ENCODE results near the gene AMER2.
"Not testable (repeated sequence)": the region's sequence is repeated elsewhere in the genome, so short reads cannot be mapped to it uniquely, and the experiment has no call there.

Gene AMER2

GRCh38 chr13:25181597-25181996 lies 9.5 kb upstream of the AMER2 start:
- DNase-seq (ENCODE audit: low read depth), result no peak

- no peak for DNase-seq (ENCODE audit: low read depth)
Observed at GRCh38 chr13:25180775-25181537, 8.9 kb upstream of the AMER2 start.

GRCh38 chr13:25179832-25180774 lies 8.0 kb upstream of the AMER2 start:
- no peak for DNase-seq (ENCODE audit: low read depth)

- no peak for DNase-seq (ENCODE audit: low read depth)
Observed at GRCh38 chr13:25179011-25179410, 6.9 kb upstream of the AMER2 start.

GRCh38 chr13:25178070-25178469 lies 6.0 kb upstream of the AMER2 start:
- no peak for DNase-seq (ENCODE audit: low read depth)

GRCh38 chr13:25177636-25178035 lies 5.5 kb upstream of the AMER2 start:
- DNase-seq (ENCODE audit: low read depth), result no peak

- no peak for DNase-seq (ENCODE audit: low read depth)
Observed at GRCh38 chr13:25177012-25177411, 4.9 kb upstream of the AMER2 start.

- no peak for DNase-seq (ENCODE audit: low read depth)
Observed at GRCh38 chr13:25175431-25175830, 3.3 kb upstream of the AMER2 start.

GRCh38 chr13:25175026-25175425 lies 2.9 kb upstream of the AMER2 start:
- no peak for DNase-seq (ENCODE audit: low read depth)

- DNase-seq (ENCODE audit: low read depth), result no peak
Observed at GRCh38 chr13:25174304-25174703, 2.2 kb upstream of the AMER2 start.

GRCh38 chr13:25172303-25172630 lies 179 bp upstream of the AMER2 start:
- DNase-seq (ENCODE audit: low read depth), result no peak

GRCh38 chr13:25171170-25171516 lies 945 bp downstream of the AMER2 start:
- DNase-seq (ENCODE audit: low read depth), result no peak

GRCh38 chr13:25170554-25171111 lies 1.5 kb downstream of the AMER2 start:
- DNase-seq (ENCODE audit: low read depth), result no peak

- DNase-seq (ENCODE audit: low read depth), result no peak
Observed at GRCh38 chr13:25169951-25170553, 2.0 kb downstream of the AMER2 start.

- DNase-seq (ENCODE audit: low read depth), result no peak
Observed at GRCh38 chr13:25169356-25169755, 2.7 kb downstream of the AMER2 start.

GRCh38 chr13:25168790-25169189 lies 3.3 kb downstream of the AMER2 start:
- no peak for DNase-seq (ENCODE audit: low read depth)

- no peak for DNase-seq (ENCODE audit: low read depth)
Observed at GRCh38 chr13:25167382-25168174, 4.5 kb downstream of the AMER2 start.

GRCh38 chr13:25166306-25166705 lies 5.8 kb downstream of the AMER2 start:
- no peak for DNase-seq (ENCODE audit: low read depth)

- no peak for DNase-seq (ENCODE audit: low read depth)
Observed at GRCh38 chr13:25165663-25166062, 6.4 kb downstream of the AMER2 start.

GRCh38 chr13:25165163-25165562 lies 6.9 kb downstream of the AMER2 start:
- not testable (repeated sequence) for DNase-seq (ENCODE audit: low read depth)

- DNase-seq (ENCODE audit: low read depth), result no peak
Observed at GRCh38 chr13:25157681-25158080, 14.4 kb downstream of the AMER2 start.

GRCh38 chr13:25153736-25154135 lies 18.4 kb downstream of the AMER2 start:
- DNase-seq (ENCODE audit: low read depth), result no peak
